K562 treated with DMSO at 1 percent for 12 hours (cell line): ENCODE measurements around the gene PTHLH. TPM values are rescaled to one million over a fixed set of nuclear protein-coding genes. Genes with fewer than 3 reads are reported as not detected.

Source experiments
- total RNA-seq: library from RNA; unstranded; fragments of 300-600 nt; gene quantifications from 2 replicates; pipeline ENCODE4 v1.2.3, GENCODE V29; 2022; ENCODE audit not compliant: insufficient read depth

The PTHLH gene
- total RNA-seq, result 3.3 and 4.2 TPM in 2 replicates

DNA sequence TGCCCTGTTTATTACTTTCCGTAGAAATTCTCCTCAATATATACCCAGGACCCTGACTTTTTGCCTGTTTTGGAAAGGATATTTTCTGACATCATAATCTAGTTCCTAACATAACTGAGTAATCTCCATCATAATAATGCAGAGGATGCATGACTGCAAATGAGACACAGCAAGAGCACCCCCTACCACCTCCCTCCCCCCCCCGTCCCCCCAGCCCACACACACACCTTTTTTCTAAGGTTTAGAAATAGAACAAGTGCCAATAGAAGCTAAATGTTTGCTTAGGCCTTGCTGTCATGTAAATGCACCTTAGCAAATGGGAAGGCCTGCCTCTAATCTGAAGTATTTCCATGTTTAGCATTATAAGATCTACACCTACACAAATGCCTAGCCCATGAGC is at the start of gene PTHLH:
Gene PTHLH (minus strand): TSS at position 13 of the 400 bp plus-strand sequence. CDS start 3,239 bp downstream, outside the sequence.

Other genes with a start within 250 kb of the PTHLH start
- gene KLHL42, start 192.5 kb downstream of the PTHLH start, total RNA-seq, result 5.7 and 13.6 TPM in 2 replicates
- not detected in 2 replicates for gene MANSC4, start 192.5 kb downstream of the PTHLH start, total RNA-seq
- 7.6 and 24.4 TPM in 2 replicates for gene CCDC91, start 217.7 kb upstream of the PTHLH start, total RNA-seq